ENCODE results near the gene DCLK1. TPM values are rescaled to one million over a fixed set of nuclear protein-coding genes. Genes with fewer than 3 reads are reported as not detected.

The DCLK1 gene
- total RNA-seq, 1 experiment from 2014 or later, result 0.10 TPM

- Histone ChIP-seq H3K4me1 (ENCODE audit: control insufficient read depth in 1 of 2, insufficient read depth in 2 of 2, low read length in 2 of 2) (no peaks in the 10 kb centered on the region), H3K9me2 (ENCODE audit: insufficient read depth) (no peaks in the 10 kb centered on the region), H2AFZ (ENCODE audit: low read depth, low read length, poor library complexity, severe bottlenecking) (no peak overlapping the region), H3K9me3 (ENCODE audit: control insufficient read depth in 1 of 2, insufficient read depth in 1 of 2, low read depth in 1 of 2, low read length in 2 of 2) (no peaks in the 10 kb centered on the region), H3K36me3 (ENCODE audit: control insufficient read depth in 1 of 2, insufficient read depth in 2 of 2, low read length in 2 of 2) (no peaks in the 10 kb centered on the region), H3K27me3 (ENCODE audit: insufficient read depth, low read length) (peaks cover 15% of the 10 kb centered on the region; the same call in 1 of the 2 replicates), H3K4me2 (ENCODE audit: low read length) (no peak overlapping the region), H3K27ac (ENCODE audit: low read depth, low read length) (no peak overlapping the region), H3K4me3 (replicated peaks in 1 of 2; ENCODE audit: low read depth in 1 of 2, low read length in 2 of 2) (no peak overlapping the region), H3K79me2 (ENCODE audit: insufficient read depth, low read length) (no peaks in the 10 kb centered on the region), H4K20me1 (ENCODE audit: insufficient read depth) (no peaks in the 10 kb centered on the region), H3K9ac (ENCODE audit: low read length) (no peak overlapping the region)
- no peak for ATAC-seq
- TF ChIP-seq SP1 (IDR thresholded peaks at IDR 0.05; ENCODE audit: low read depth) (no peak), CEBPB (IDR thresholded peaks at IDR 0.05; ENCODE audit: low read depth) (no peak), ZFX (IDR thresholded peaks at IDR 0.05) (no peak), EGR1 (IDR thresholded peaks at IDR 0.05; ENCODE audit: low read depth) (no peak), CTCF (IDR thresholded peaks at IDR 0.05 in 2 of 3, conservative IDR thresholded peaks at IDR 0.05 in 1 of 3; ENCODE audit: borderline replicate concordance in 1 of 3, insufficient read depth in 1 of 3, low read depth in 2 of 3, low read length in 2 of 3) (no peak), MAX (IDR thresholded peaks at IDR 0.05) (no peak), TCF7L2 (IDR thresholded peaks at IDR 0.05; ENCODE audit: borderline replicate concordance, extremely low read depth, insufficient read depth, insufficient read length) (no peak), EZH2phosphoT487 (IDR thresholded peaks at IDR 0.05; ENCODE audit: borderline replicate concordance) (no peak), ZBTB33 (IDR thresholded peaks at IDR 0.05; ENCODE audit: extremely low read depth, insufficient replicate concordance, low read length) (no peak), SRF (IDR thresholded peaks at IDR 0.05; ENCODE audit: low read depth) (no peak), ATF3 (IDR thresholded peaks at IDR 0.05) (no peak), EZH2 (IDR thresholded peaks at IDR 0.05) (no peak), POLR2A (IDR thresholded peaks at IDR 0.05; ENCODE audit: borderline replicate concordance, extremely low read depth, insufficient read depth, insufficient read length) (no peak), SIN3A (IDR thresholded peaks at IDR 0.05; ENCODE audit: low read depth) (no peak), ZNF274 (IDR thresholded peaks at IDR 0.05; ENCODE audit: low read depth, low read length) (no peak), JUND (IDR thresholded peaks at IDR 0.05) (no peak), POLR2AphosphoS5 (IDR thresholded peaks at IDR 0.05; ENCODE audit: low read depth, low read length) (no peak), ELF1 (IDR thresholded peaks at IDR 0.05; ENCODE audit: borderline replicate concordance, low read depth) (no peak), REST (IDR thresholded peaks at IDR 0.05; ENCODE audit: low read depth) (no peak), CBX3 (IDR thresholded peaks at IDR 0.05; ENCODE audit: low read depth) (no peak)
- ChIA-PET RAD21 (ENCODE audit: low non-redundant PET in 1 of 2, low total read pairs in 2 of 2, uncharacterized antibody in 2 of 2, unreplicated experiment in 2 of 2) (no interaction called here), POLR2A (no interaction called here), CTCF (no interaction called here)
- no peak for DNase-seq (ENCODE audit: low read depth, low spot score)
- intact Hi-C loops (cut with micrococcal nuclease), result no loop called here
- BruUV-seq (replicated peaks), result no TSS peak
Observed at GRCh38 chr13:35872369-35872768, 258.8 kb downstream of the DCLK1 start.
